ENCODE results near the gene VMA21.

The VMA21 gene

GRCh38 chrX:151396825-151397740 is at the start of gene VMA21:
Gene VMA21 (plus strand): TSS chrX:151397206. CDS start chrX:151397309, 103 bp downstream.
- peak; percentile 69 for DNase-seq (ENCODE audit: low spot score)

- DNase-seq (ENCODE audit: low spot score), result no peak
Measured at GRCh38 chrX:151359341-151359740, 37.7 kb upstream of the VMA21 start.

- peak; percentile 1 for DNase-seq (ENCODE audit: low spot score)
Measured at GRCh38 chrX:151359931-151360871, 36.8 kb upstream of the VMA21 start.

GRCh38 chrX:151363316-151363715 is 33.7 kb upstream of the VMA21 start:
- no peak for DNase-seq (ENCODE audit: low spot score)

GRCh38 chrX:151365579-151365978 is 31.4 kb upstream of the VMA21 start:
- DNase-seq (ENCODE audit: low spot score), result no peak

GRCh38 chrX:151370906-151371305 is 26.1 kb upstream of the VMA21 start:
- DNase-seq (ENCODE audit: low spot score), result no peak

- DNase-seq (ENCODE audit: low spot score), result peak; percentile 10
Measured at GRCh38 chrX:151384807-151385206, 12.2 kb upstream of the VMA21 start.

GRCh38 chrX:151386838-151387459 is 10.1 kb upstream of the VMA21 start:
- no peak for DNase-seq (ENCODE audit: low spot score)

GRCh38 chrX:151391722-151392121 is 5.3 kb upstream of the VMA21 start:
- no peak for DNase-seq (ENCODE audit: low spot score)

GRCh38 chrX:151393514-151393913 is 3.5 kb upstream of the VMA21 start:
- no peak for DNase-seq (ENCODE audit: low spot score)

GRCh38 chrX:151396042-151396824 is 773 bp upstream of the VMA21 start:
- DNase-seq (ENCODE audit: low spot score), result no peak

GRCh38 chrX:151397741-151398070 is 700 bp downstream of the VMA21 start:
- DNase-seq (ENCODE audit: low spot score), result no peak

GRCh38 chrX:151398346-151398745 is 1.3 kb downstream of the VMA21 start:
- no peak for DNase-seq (ENCODE audit: low spot score)

- no peak for DNase-seq (ENCODE audit: low spot score)
Measured at GRCh38 chrX:151402719-151403390, 5.8 kb downstream of the VMA21 start.

GRCh38 chrX:151416579-151416978 is 19.6 kb downstream of the VMA21 start:
- DNase-seq (ENCODE audit: low spot score), result no peak

GRCh38 chrX:151419782-151420181 is 22.8 kb downstream of the VMA21 start:
- DNase-seq (ENCODE audit: low spot score), result no peak

GRCh38 chrX:151424505-151424904 is 27.5 kb downstream of the VMA21 start:
- no peak for DNase-seq (ENCODE audit: low spot score)

GRCh38 chrX:151448509-151448908 is 51.5 kb downstream of the VMA21 start:
- no peak for DNase-seq (ENCODE audit: low spot score)

GRCh38 chrX:151458824-151459223 is 61.8 kb downstream of the VMA21 start:
- no peak for DNase-seq (ENCODE audit: low spot score)

Measured in globus pallidus (tissue), 1 donor.